Activated B cell treated with CpG ODN at 0.5 μM for 24 hours (primary cell): Measurements from ENCODE around the gene NDFIP1. TPM values are rescaled to one million over a fixed set of nuclear protein-coding genes. Genes with fewer than 3 reads are reported as not detected.

Experiments used
- ATAC-seq: fragments of 200-7000 bp; cut with Tn5 transposase; one replicate; pipeline ENCODE4 v1.10.0; 2021; ENCODE audit warnings: low read depth, mild to moderate bottlenecking, moderate library complexity
- CTCF ChIA-PET: fragments of 350-600 bp; sonication (Branson Sonifier 250); formaldehyde crosslinking; loops from one replicate; lab custom pipeline; 2021; ENCODE audit warnings: antibody characterized with exemption; lab: Charles Lee
- POLR2A ChIA-PET: fragments of 350-600 bp; sonication (Branson Sonifier 250); formaldehyde crosslinking; loops from one replicate; lab custom pipeline; 2021; ENCODE audit warnings: antibody characterized with exemption; lab: Charles Lee
- DNase-seq: peaks from one replicate; pipeline ENCODE4 v3.0.0; 2022
- H3K27ac Mint-ChIP-seq: one replicate; pipeline ENCODE4 v1.8.0; 2020; ENCODE audit warnings: mixed read lengths
- H3K27me3 Mint-ChIP-seq: one replicate; pipeline ENCODE4 v1.8.0; 2021; ENCODE audit warnings: mixed read lengths
- H3K36me3 Mint-ChIP-seq: one replicate; pipeline ENCODE4 v1.8.0; 2021; ENCODE audit warnings: low read depth, mixed read lengths
- H3K4me1 Mint-ChIP-seq: one replicate; pipeline ENCODE4 v1.8.0; 2021; ENCODE audit warnings: mixed read lengths
- H3K4me3 Mint-ChIP-seq: one replicate; pipeline ENCODE4 v1.8.0; 2020; ENCODE audit warnings: mild to moderate bottlenecking, mixed read lengths
- H3K9me3 Mint-ChIP-seq: one replicate; pipeline ENCODE4 v1.8.0; 2020; ENCODE audit warnings: mixed read lengths
- intact Hi-C: fragments of 100-400 bp; cut with micrococcal nuclease; formaldehyde crosslinking; loops from one replicate; pipeline ENCODE4 v1.15.1; 2024
- total RNA-seq: library from RNA; stranded (reverse); gene quantifications from 2 replicates; pipeline ENCODE4 v1.2.3, GENCODE V29; 2022
- TF ChIP-seq, protein P1 (sequence below): fragments of 200-600 bp; IDR thresholded peaks from one replicate; pipeline ENCODE4 v1.8.0; 2022; ENCODE audit warnings: antibody characterized with exemption, mild to moderate bottlenecking

NDFIP1 gene
- total RNA-seq, 1 donor from 2014 or later = 24.2 TPM

DNA sequence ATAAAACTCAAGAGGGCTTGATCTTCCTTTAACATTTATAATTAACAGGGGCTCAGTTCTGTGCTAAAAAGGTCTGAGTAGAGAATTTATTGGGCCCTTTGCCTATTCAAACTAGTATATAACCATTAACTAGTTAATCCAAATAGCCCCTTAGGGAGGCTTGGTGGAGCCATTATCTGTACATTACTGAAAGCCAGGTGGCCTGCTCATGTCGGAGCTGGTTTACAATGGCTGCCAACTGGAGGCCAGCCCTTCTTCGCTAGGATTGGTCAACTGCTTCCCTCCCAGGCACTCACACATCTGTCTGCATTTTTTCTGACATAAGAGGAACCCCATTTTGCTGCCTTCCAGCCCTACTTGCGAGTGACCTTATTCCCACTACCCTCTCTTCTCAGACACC is 30.4 kb upstream of the NDFIP1 start:
- intact Hi-C loops = no loop called here
- H3K4me3 Mint-ChIP-seq = no peak overlapping the region
- no peaks in the 10 kb centered on the region for H3K9me3 Mint-ChIP-seq
- no peak overlapping the region for H3K27ac Mint-ChIP-seq
- CTCF ChIA-PET = no interaction called here
- H3K27me3 Mint-ChIP-seq = peaks cover 14% of the 10 kb centered on the region
- TF ChIP-seq, protein P1, sequence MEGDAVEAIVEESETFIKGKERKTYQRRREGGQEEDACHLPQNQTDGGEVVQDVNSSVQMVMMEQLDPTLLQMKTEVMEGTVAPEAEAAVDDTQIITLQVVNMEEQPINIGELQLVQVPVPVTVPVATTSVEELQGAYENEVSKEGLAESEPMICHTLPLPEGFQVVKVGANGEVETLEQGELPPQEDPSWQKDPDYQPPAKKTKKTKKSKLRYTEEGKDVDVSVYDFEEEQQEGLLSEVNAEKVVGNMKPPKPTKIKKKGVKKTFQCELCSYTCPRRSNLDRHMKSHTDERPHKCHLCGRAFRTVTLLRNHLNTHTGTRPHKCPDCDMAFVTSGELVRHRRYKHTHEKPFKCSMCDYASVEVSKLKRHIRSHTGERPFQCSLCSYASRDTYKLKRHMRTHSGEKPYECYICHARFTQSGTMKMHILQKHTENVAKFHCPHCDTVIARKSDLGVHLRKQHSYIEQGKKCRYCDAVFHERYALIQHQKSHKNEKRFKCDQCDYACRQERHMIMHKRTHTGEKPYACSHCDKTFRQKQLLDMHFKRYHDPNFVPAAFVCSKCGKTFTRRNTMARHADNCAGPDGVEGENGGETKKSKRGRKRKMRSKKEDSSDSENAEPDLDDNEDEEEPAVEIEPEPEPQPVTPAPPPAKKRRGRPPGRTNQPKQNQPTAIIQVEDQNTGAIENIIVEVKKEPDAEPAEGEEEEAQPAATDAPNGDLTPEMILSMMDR = no peak
- POLR2A ChIA-PET = no interaction called here
- ATAC-seq = no peak
- no peaks in the 10 kb centered on the region for H3K36me3 Mint-ChIP-seq
- no peak for DNase-seq
- no peaks in the 10 kb centered on the region for H3K4me1 Mint-ChIP-seq

DNA sequence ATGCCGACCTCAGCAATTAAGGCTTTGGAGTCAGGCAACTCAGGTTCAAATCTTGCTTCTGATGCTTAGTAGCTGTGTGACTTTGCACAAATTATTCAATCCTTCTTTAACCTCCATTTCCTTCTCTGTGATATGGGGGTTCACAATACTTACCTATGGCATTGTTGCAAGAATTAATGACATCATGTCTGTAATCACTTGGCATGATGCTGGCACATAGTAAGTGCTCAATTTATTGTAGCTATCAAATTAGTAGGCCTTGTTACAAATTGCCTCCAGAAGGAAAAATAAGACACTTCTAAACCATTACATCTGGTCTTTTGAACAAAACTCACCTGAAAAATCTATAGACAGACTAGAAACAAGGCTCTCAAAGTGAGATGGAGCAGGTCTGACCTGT is 29.9 kb upstream of the NDFIP1 start:
- TF ChIP-seq, protein P1 = no peak
- peaks cover 14% of the 10 kb centered on the region for H3K27me3 Mint-ChIP-seq
- POLR2A ChIA-PET = no interaction called here
- no peak overlapping the region for H3K4me3 Mint-ChIP-seq
- no peaks in the 10 kb centered on the region for H3K9me3 Mint-ChIP-seq
- intact Hi-C loops = no loop called here
- no peak overlapping the region for H3K27ac Mint-ChIP-seq
- DNase-seq (no peak), ATAC-seq (no peak)
- CTCF ChIA-PET = no interaction called here
- no peaks in the 10 kb centered on the region for H3K36me3 Mint-ChIP-seq
- H3K4me1 Mint-ChIP-seq = no peaks in the 10 kb centered on the region

DNA sequence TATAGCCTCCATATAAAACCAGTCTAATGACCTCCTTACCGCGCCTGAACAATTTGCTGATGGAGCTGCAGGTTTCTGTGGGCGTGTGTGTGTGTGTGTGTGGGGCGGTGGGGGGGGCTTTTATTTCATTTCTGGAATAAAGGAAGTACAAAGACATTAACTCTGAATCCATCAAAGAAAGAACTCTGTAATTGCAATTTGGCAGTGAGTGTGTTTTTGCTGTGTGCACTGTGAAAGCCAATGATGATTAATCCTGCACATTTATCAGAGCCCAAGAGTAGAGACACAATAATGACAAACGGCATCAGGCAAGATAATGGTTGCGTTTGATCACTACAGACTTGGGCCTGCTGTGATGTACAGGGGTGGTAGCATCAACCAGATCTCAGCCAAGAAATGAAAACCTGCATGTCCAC is 29.3 kb upstream of the NDFIP1 start:
- TF ChIP-seq, protein P1 = no peak
- intact Hi-C loops = no loop called here
- no peak for ATAC-seq
- H3K27ac Mint-ChIP-seq = no peak overlapping the region
- CTCF ChIA-PET = no interaction called here
- H3K36me3 Mint-ChIP-seq = no peaks in the 10 kb centered on the region
- H3K4me3 Mint-ChIP-seq = no peak overlapping the region
- POLR2A ChIA-PET = no interaction called here
- H3K4me1 Mint-ChIP-seq = no peaks in the 10 kb centered on the region
- H3K27me3 Mint-ChIP-seq = peaks cover 8% of the 10 kb centered on the region
- no peaks in the 10 kb centered on the region for H3K9me3 Mint-ChIP-seq
- DNase-seq = no peak

DNA sequence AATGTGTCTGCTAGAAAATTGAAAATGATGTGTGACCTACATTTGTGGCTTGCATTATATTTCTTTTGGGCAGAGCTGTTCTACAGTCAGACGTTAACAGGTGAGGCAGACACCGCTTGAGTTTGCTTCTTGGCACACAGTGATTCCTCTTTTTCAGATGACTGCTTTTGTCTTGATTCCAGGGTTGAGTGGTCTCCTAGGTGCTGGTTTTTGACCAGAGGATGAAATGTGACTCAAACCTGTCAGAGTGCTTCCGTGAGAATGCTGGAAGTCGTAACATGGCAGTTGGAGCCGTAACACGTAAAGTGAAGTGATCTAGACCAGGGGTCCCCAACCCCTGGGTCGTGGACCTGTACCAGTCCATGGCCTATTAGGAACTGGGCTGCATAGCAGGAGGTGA is 28.3 kb upstream of the NDFIP1 start:
- POLR2A ChIA-PET = no interaction called here
- DNase-seq (no peak), ATAC-seq (no peak)
- CTCF ChIA-PET = no interaction called here
- H3K27ac Mint-ChIP-seq = no peak overlapping the region
- TF ChIP-seq, protein P1 = no peak
- no peaks in the 10 kb centered on the region for H3K4me1 Mint-ChIP-seq
- H3K4me3 Mint-ChIP-seq = no peak overlapping the region
- H3K27me3 Mint-ChIP-seq = peaks cover 11% of the 10 kb centered on the region
- H3K9me3 Mint-ChIP-seq = no peaks in the 10 kb centered on the region
- intact Hi-C loops = no loop called here
- no peaks in the 10 kb centered on the region for H3K36me3 Mint-ChIP-seq

DNA sequence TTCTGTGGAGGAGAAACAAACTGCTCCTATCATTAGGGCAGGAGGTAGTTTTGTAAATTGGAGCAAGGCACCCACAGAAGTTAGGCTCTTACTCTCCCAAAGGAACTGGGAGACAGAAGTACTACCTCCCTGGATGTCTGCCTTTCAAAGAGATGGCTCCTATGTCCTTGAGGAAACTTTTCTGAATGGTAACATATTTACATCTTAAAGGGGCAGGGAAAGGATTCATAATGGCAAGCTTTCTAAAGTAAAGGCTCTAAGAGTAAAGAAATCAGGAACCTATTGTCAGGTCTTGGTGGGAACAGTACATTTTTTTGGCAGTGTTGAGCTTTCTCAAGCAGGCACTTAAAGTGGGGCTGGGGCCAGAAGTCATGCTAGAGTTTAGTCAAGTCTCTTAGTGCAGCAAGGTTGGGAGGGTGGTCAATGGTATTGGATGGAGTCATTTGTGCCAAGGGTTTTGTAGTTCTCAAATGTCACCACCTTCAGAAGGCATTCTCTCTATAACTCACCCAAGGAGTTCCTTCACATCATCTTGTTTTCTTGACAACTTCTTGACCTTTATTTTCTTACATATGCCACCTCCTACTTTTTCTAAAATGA is 26.3 kb upstream of the NDFIP1 start:
- no peaks in the 10 kb centered on the region for H3K4me1 Mint-ChIP-seq
- no peaks in the 10 kb centered on the region for H3K36me3 Mint-ChIP-seq
- no peak overlapping the region for H3K27ac Mint-ChIP-seq
- H3K27me3 Mint-ChIP-seq = peaks cover 17% of the 10 kb centered on the region
- ATAC-seq (no peak), DNase-seq (no peak)
- H3K9me3 Mint-ChIP-seq = no peaks in the 10 kb centered on the region
- TF ChIP-seq, protein P1 = no peak
- no peak overlapping the region for H3K4me3 Mint-ChIP-seq
- ChIA-PET CTCF (no interaction called here), POLR2A (no interaction called here)
- intact Hi-C loops = no loop called here
